CD4-positive, alpha-beta T cell treated with Interleukin-2 at 100 ng/mL for 4 hours (primary cell): Measurements from ENCODE around the gene MYO3B.
A peak's percentile ranks its signal among the peaks of the same experiment; 100 is the strongest.

ENCODE experiments used
- DNase-seq: peaks from one replicate; pipeline ENCODE4 v3.0.0-alpha.2; 2020; ENCODE audit warnings: low spot score

The MYO3B gene

GRCh38 chr2:170300993-170301392, 123.0 kb downstream of the MYO3B start:
- no peak for DNase-seq

- no peak for DNase-seq
Measured at GRCh38 chr2:170301626-170302025, 123.7 kb downstream of the MYO3B start.

GRCh38 chr2:170305711-170306110, 127.8 kb downstream of the MYO3B start:
- DNase-seq: no peak

GRCh38 chr2:170306293-170306873, 128.4 kb downstream of the MYO3B start:
- no peak for DNase-seq

GRCh38 chr2:170307052-170307451, 129.1 kb downstream of the MYO3B start:
- DNase-seq: no peak

- DNase-seq: no peak
Measured at GRCh38 chr2:170307555-170308351, 129.8 kb downstream of the MYO3B start.

GRCh38 chr2:170310876-170311502, 133.0 kb downstream of the MYO3B start:
- no peak for DNase-seq

- no peak for DNase-seq
Measured at GRCh38 chr2:170313347-170313991, 135.5 kb downstream of the MYO3B start.

- DNase-seq: no peak
Measured at GRCh38 chr2:170313992-170314348, 136.0 kb downstream of the MYO3B start.

- no peak for DNase-seq
Measured at GRCh38 chr2:170314744-170315447, 136.9 kb downstream of the MYO3B start.

GRCh38 chr2:170320948-170321347, 143.0 kb downstream of the MYO3B start:
- no peak for DNase-seq

- DNase-seq: no peak
Measured at GRCh38 chr2:170321526-170321925, 143.6 kb downstream of the MYO3B start.

- DNase-seq: no peak
Measured at GRCh38 chr2:170322140-170322766, 144.3 kb downstream of the MYO3B start.

- no peak for DNase-seq
Measured at GRCh38 chr2:170323743-170324142, 145.8 kb downstream of the MYO3B start.

GRCh38 chr2:170324640-170325046, 146.7 kb downstream of the MYO3B start:
- DNase-seq: peak; percentile 19

- DNase-seq: no peak
Measured at GRCh38 chr2:170330881-170331280, 152.9 kb downstream of the MYO3B start.

GRCh38 chr2:170332676-170333402, 154.9 kb downstream of the MYO3B start:
- no peak for DNase-seq

- no peak for DNase-seq
Measured at GRCh38 chr2:170335351-170335750, 157.4 kb downstream of the MYO3B start.

- DNase-seq: no peak
Measured at GRCh38 chr2:170336408-170336807, 158.5 kb downstream of the MYO3B start.

GRCh38 chr2:170336916-170337315, 159.0 kb downstream of the MYO3B start:
- DNase-seq: no peak

GRCh38 chr2:170339322-170339721, 161.4 kb downstream of the MYO3B start:
- DNase-seq: no peak
